HUDEP-2 (cell line): ENCODE measurements around the gene ZMYND11.
"Not testable (repeated sequence)": the region's sequence is repeated elsewhere in the genome, so short reads cannot be mapped to it uniquely, and the experiment has no call there.

Source experiments
- DNase-seq, 76 experiments: peaks; one replicate each; lab custom pipeline; 2025; ENCODE audit not compliant: unreplicated experiment in 76 of 76; lab: John Stamatoyannopoulos, UW

Gene ZMYND11

DNA sequence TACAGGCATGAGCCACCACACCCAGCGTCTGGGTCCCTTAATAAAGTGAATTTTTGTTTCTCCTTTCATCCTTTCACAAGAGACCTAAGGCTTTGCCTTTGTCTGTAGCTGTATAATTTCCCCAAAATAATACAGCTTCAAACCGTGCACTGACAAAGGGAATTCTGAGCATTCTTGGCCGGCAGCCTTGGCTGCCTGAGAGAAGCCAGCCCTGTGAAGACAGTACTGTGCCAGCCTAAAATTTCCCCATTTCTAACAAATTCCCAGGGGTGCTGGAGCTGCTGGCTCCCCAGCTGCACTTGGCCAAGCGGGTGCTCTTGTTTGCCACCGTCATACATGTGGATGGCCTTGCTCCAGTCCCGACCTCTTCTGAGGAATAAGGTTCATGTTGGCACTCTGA is 106.2 kb downstream of the ZMYND11 start:
- no peak for DNase-seq

DNA sequence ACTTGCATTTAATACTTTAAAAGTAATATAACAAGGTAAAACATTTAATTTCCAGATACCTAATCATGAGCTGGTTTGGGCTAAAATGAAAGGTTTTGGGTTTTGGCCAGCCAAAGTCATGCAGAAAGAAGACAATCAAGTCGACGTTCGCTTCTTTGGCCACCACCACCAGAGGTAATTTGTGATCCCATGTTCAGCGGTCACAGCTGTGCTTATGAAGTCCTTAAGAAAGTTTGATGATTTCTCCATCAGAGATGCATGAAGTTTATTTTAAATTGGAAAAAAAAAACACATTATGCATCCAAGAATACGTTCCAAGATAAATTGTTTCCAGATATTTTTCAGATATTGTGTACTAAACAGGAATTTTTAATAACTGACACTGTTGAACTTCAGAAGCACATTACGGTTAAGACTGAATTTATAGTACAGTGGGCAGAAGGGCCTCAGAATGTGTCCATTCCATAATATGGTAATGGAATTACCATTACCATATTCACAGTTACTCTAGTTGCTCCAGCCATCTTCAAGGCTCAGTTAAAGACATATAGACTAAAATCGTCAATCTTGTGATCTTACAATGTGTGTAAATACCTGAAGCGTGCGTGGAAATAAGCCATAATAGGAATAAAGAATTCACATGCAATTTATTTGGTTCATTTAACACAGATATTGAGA is 106.8 kb downstream of the ZMYND11 start:
- DNase-seq: no peak

DNA sequence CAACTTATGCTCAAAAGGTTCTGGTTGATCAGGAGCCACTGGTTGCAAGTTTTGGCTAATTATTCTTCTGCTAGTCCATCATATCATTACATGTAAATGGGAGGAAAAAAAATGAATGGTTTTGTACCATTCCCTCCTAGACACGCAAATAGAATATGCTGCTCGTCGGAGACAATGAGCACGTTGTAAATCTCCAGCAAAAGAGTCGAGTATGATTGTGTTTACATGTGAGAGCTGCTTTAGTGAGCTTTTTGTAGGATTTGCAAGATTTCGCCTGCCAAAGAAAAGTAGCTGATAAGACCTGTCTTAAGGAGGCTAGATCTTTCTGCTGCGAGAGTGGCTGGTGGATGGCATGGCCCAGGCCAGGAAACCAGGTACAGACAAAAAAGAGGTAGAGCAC is 109.0 kb downstream of the ZMYND11 start:
- DNase-seq: no peak

DNA sequence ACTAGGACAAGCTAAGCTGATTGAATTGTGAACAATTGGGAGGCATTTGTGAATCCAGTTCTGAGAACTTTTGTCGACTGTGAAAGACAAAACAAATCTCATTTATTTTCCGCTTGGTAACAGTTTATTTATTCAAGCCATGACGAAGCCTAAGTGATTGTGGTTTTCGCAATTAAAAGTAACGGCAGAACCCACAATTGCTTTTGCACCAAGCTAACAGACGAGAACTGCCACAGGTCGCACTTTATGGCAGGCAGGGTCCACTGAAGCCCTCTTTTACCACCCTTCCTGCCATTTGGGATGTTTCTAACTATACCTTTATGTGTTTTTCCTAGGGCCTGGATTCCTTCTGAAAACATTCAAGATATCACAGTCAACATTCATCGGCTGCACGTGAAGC is 111.2 kb downstream of the ZMYND11 start:
- no peak for DNase-seq

DNA sequence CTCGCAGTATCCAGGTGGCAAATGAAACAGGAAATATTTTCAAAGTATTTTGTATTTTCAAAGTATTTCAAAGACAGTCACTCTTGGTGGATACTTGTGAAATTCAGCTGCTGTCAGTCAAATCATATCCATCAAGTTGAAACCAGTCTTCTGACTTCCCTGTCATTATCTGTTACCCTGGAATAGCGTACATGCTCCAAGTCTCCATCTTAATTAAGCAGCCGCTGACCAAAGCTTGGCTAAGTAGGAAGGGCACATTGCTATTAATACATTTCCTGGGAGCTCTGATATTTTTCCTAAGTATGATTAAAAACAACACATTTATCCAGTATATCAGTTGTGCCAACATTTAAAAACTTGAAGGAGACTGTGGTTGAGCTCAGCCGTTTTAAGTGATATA is 112.2 kb downstream of the ZMYND11 start:
- no peak for DNase-seq

- DNase-seq: no peak
Observed at GRCh38 chr10:248307-248706, 113.1 kb downstream of the ZMYND11 start.

DNA sequence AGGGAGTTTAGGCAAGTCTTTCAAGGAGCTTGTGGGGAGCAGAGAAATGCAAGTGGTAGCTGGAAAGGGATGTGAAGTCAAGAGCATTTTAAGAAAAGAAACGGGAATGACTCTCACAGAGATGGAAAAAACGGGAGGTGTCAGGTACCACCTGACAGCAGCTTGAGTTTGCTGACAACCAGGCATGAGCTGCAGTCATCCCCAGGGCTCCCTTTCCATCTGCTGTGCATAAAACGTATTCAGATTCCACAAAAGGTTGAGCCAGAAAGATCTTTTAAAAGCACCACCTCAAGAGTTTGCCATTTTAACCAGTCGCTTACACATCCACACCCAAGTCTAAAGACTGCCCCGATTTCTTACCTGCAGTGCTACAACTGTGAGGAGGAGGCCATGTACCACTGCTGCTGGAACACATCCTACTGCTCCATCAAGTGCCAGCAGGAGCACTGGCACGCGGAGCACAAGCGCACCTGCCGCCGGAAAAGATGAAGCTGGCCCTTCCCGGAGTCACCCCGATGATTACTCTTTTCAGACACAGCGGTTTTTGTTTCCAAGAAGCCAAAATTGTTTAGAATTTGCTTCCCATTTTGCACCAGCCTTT is 116.8 kb downstream of the ZMYND11 start:
- DNase-seq: no peak

GRCh38 chr10:260819-261429 is 125.7 kb downstream of the ZMYND11 start:
- DNase-seq: no peak

DNA sequence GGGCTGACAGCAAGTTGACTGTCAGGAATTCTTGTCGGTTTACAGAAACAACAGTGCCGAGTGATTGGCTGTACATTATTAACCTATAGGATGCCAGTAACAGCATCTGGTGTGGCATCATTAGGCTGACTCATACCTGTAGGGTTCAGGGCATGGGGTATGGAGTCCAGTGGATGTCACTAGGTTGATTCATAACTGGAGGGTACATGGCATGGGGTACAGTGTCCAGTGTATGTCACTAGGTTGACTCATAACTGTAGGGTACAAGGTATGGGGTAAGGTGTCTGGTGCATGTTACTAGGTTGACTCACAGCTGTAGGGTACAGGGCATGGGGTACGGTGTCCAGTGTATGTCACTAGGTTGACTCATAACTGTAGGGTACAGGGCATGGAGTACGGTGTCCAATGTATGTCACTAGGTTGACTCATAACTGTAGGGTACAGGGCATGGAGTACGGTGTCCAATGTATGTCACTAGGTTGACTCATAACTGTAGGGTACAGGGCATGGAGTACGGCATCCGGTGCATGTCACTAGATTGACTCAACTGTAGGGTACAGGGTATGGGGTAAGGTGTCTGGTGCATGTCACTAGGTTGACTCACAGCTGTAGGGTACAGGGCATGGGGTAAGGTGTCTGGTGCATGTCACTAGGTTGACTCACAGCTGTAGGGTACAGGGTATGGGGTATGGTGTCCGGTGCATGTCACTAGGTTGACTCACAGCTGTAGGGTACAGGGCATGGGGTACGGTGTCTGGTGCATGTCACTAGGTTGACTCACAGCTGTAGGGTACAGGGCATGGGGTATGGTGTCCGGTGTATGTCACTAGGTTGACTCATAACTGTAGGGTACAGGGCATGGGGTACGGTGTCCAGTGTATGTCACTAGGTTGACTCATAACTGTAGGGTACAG is 129.2 kb downstream of the ZMYND11 start:
- not testable (repeated sequence) for DNase-seq

DNA sequence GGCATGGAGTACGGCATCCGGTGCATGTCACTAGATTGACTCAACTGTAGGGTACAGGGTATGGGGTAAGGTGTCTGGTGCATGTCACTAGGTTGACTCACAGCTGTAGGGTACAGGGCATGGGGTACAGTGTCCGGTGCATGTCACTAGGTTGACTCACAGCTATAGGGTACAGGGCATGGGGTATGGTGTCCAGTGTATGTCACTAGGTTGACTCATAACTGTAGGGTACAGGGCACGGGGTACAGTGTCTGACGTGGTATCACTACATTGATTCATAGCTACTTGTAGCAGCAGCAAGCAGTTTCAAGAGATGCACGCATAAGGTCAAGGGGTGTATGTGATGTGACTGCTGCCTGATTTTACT is 129.8 kb downstream of the ZMYND11 start:
- DNase-seq: not testable (repeated sequence)

- DNase-seq: not testable (repeated sequence)
Observed at GRCh38 chr10:265816-266588, 130.7 kb downstream of the ZMYND11 start.

DNA sequence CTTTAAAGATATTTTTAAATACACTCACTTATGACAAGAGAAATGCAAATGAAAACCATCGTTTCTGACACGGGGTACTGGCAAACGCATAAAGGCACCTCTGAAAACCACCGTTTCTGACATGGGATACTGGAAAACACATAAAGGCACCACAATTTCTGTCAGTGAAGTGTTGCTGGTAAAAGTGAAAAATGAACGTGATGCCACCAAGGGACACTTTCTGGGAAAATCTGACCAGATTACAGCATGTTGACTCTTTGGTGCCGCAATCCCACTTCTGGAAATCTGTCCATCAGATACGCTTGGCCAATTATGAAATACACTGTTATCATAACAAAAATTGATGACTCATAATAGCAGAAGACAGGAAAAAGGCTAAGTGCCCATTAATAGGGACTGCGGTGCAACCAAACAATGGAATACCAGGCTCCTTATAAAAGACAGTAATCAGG is 131.7 kb downstream of the ZMYND11 start:
- DNase-seq: no peak

GRCh38 chr10:267705-268104 is 132.4 kb downstream of the ZMYND11 start:
- no peak for DNase-seq

GRCh38 chr10:269440-270074 is 134.3 kb downstream of the ZMYND11 start:
- DNase-seq: no peak

DNA sequence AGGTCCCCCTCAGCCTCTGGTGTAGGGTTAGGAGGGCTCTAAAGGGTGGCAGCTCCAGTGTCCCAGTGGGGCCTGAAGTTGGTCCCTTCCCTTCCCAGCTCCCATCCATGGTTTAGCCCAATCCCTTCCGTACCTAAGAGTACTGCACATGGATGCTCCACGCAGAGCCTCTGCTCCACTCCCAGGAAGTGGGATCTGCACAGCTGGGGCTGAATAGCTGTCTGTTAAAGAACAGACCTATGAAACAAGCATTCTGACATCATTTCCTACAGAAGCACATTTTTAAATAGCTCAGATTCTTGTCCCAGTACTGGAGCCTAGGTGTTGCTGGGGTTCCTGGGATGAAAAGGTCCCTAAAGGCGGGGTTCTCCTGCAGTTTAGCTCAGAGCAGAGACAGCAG is 135.9 kb downstream of the ZMYND11 start:
- DNase-seq: no peak

- no peak for DNase-seq
Observed at GRCh38 chr10:271722-272121, 136.5 kb downstream of the ZMYND11 start.

- DNase-seq: no peak
Observed at GRCh38 chr10:273088-273487, 137.8 kb downstream of the ZMYND11 start.

DNA sequence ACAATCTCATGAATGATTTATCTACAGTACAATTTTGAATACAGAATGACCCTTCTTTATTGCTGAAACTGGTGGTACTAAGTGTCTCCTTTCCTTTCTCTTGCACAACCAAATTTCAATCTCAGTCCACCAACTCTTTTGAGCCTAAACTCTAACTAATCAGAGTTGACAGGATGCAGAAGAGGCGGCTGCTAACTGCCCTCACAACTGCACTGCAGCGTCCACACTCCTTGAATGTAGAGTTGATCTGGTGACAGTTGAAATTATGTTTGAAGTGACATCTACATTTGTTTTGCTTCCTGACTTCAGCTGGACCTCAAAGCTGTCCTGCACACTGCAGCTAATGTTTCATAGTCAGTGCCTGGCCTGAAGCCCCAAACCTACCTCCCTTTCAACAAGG is 139.6 kb downstream of the ZMYND11 start:
- DNase-seq: no peak

GRCh38 chr10:275680-276079 is 140.4 kb downstream of the ZMYND11 start:
- no peak for DNase-seq

GRCh38 chr10:277963-278362 is 142.7 kb downstream of the ZMYND11 start:
- DNase-seq: no peak
